Activated CD4-positive, alpha-beta T cell treated with anti-CD3 and anti-CD28 coated beads, Interleukin-2, Interleukin-6, amounts not matched to agents 100 ng/mL and 50 ng/mL, durations not matched to agents 16 hours and 8 hours (primary cell): ENCODE measurements around the gene KCTD5.

Source experiments
- DNase-seq: peaks from one replicate; pipeline ENCODE4 v3.0.0-alpha.2; 2020

The KCTD5 gene

GRCh38 chr16:2734844-2735515, 52.7 kb downstream of the KCTD5 start:
- DNase-seq: no peak

GRCh38 chr16:2736476-2737237, 54.3 kb downstream of the KCTD5 start:
- DNase-seq: no peak

- DNase-seq: no peak
Observed at GRCh38 chr16:2737238-2737605, 54.9 kb downstream of the KCTD5 start.

- no peak for DNase-seq
Observed at GRCh38 chr16:2737895-2738418, 55.6 kb downstream of the KCTD5 start.

GRCh38 chr16:2738615-2739014, 56.3 kb downstream of the KCTD5 start:
- no peak for DNase-seq

GRCh38 chr16:2739625-2740430, 57.5 kb downstream of the KCTD5 start:
- DNase-seq: no peak

GRCh38 chr16:2740476-2740875, 58.2 kb downstream of the KCTD5 start:
- no peak for DNase-seq

DNA sequence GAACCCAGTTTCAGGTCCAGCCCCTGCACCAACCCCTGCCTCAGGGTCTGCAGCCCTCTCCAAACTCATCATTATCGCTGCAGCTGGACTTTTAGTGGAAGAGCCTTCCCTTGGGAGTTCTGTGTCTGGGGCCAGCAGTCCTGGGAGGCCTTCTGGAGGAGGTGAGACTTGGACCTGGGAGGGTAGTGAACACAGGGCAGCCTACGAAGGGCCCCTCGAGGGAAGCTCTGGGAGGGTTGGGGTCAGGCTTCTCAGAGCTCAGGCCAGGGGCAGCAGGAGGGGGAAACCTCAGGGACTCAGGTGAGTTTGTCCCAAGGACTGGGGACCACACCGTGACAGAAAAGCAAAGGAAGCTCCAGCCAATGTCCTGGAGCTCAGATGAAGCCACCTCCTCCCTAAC, 58.8 kb downstream of the KCTD5 start:
- DNase-seq: no peak

DNA sequence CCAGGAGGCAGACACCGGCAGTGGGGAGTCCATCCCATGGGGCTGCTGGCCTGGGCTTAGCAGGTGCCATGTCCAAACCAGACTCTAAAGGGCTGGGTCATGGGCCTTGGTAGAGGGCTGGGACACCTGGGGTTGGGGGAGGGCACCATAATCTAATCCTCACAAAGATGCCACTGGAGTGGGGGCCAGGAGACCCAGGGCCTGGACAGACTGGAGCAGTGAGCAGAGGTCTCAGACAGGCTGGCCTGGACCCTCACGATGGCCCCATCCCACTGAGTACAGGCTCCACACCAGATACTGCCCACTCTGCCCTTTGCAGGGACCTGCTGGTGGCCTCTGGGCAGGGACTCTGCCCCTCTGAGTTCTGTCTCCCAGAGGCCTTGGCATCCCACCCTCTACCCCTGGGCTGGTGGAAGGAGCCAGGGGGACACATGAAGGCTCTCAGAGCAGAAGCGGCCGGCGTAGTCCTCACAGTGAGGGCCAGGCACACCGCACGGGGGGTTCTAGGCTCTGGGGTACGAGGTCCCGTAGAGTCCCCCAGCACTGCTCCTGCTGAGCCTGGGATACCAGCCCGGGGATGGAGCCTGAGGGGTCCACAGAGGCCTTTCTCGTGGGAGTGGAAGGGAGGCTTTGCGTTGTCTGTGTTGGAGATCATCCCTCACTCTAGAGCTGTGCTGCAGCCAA, 60.1 kb downstream of the KCTD5 start:
- DNase-seq: no peak

DNA sequence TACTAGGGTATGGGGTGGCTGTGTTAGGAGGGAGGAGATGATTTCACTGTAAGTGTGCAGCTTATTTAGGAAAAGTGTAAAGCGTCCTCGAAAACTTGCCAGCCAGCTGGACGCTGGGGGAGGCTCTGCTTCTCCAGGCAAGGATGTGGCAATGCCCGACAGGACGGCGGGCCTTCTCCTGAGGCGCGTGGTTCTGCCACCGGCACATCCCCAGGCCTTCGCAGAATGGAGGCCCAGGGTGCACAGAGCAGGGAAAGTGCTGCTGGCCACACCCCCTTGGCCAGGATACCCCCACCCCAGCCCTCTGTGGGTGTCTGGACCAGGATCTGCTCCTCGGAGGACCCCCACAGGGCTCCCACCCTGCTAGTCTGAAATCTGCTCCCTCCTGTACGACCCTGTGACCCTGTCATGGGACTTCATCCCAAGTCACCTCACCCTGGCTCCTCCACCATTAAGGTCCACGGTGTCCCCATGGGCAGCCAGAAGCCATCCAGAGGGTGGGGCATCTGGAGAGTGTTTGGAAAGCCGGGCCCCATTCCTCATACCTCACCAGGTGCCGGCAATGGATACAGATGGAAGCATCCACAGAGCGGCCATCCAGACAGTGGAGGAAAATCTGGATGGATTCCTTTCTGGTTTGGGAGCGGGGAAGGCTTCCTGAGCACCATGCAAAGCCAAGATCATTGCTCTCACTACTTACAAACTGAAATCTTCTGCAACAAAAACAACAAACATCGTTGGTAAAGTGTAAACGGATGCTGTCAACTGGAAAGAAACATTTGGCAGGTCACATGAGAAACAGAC, 60.9 kb downstream of the KCTD5 start:
- DNase-seq: no peak

DNA sequence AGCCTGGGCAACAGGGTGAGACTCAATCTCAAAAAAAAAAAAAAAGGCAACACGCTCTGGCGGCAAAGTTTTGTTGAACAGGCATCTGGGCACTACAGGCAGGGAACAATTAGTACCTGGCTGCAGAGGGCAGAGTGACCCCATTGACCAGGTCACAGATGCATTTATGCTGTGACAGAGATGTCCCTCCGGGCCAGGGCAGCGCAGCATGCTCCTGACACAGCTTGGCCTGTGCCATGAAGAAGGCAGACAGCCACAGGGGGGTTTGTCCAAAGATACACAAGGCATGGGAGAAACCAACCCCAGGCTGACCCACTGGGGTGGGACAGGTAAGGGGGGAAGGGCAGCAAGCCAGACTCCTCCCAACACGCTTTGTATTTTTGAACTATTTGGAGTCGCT, 62.4 kb downstream of the KCTD5 start:
- DNase-seq: no peak

DNA sequence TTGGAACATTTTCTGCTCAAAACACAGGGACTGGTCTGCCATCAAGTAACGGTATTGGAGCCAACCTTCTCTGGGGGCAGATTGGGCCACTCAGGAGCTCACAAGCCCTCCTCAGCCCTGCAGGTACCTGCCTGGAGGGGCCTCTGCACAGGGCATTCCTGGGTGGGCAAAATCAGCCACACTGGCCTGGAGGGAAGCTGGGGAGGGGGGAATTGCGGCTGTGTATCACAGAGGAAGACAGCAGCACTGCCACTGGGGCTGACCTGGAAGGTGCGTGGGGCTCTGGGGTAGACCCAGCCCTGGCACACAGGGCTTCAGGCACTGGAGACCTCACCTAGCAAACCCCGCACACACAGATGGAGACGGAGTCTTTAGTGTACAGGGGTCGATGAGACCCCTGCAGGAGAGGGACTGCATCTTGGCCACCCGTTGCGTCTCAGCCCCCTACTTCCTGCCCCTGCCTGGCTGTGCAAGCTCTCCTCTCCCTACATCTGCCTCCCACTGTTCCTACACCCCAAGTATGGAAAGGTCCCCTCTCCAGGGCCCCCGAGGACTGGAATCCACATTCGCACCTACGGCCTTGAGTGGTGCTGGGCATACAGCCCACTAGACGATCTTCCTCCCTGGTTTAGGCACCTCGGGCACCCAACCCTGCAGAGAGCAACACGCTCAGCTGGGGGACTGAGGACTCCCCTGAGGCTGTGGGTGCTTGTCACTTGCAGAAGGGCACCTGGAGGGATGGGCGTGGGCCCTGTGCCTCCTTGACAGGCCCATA, 63.0 kb downstream of the KCTD5 start:
- DNase-seq: no peak

DNA sequence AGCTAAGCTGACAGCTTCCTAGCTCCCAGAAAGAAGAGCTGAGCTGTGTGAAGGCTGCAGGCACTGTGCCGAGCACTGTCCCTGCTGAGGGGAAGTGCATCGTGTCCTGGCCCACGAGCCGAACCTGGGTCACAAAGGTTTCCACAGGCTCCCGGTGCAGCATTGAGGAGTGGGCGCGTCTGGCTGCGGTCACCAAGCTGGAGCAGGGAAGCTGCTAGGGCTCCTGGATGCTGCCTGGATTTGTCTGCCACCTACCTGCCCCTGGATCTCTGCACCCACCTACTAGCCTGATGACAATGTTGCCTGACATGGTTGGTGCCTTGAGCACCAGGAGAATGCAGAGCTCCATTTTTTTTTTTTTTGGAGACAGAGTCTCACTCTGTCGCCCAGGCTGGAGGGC, 63.6 kb downstream of the KCTD5 start:
- no peak for DNase-seq

DNA sequence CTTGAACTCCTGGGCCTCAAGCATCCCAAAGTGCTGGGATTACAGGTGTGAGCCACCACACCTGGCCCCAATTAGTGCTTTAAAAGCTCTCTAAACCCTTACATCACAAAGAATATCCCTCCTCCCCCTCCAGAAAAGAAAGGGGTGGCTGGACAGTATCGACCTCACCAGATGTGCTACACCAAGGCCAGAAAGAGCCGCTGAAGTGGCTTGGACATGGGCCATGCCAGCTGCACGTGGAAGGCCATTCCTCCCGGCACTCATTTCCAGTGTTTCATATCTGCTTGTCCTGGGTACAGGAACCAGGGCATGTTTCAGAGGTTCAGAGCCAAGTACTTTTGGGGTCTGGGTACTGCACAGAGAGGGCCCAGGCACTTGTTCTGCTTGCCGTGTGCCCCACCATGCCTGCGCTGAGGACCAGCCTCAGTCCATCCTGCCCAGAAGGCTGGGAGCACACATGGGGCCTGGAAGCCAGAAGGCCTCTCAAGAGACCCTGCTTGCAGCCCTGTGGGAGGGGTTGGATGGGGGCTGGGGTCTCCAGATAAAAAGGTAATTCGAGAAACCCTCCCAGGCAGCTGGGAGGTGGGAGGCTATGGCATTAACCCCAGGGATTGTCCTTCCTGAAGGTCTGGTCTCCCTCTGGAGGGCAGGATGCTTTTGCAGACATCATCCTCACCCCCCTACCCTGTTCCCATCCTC, 66.6 kb downstream of the KCTD5 start:
- no peak for DNase-seq

GRCh38 chr16:2749476-2749875, 67.2 kb downstream of the KCTD5 start:
- DNase-seq: no peak

DNA sequence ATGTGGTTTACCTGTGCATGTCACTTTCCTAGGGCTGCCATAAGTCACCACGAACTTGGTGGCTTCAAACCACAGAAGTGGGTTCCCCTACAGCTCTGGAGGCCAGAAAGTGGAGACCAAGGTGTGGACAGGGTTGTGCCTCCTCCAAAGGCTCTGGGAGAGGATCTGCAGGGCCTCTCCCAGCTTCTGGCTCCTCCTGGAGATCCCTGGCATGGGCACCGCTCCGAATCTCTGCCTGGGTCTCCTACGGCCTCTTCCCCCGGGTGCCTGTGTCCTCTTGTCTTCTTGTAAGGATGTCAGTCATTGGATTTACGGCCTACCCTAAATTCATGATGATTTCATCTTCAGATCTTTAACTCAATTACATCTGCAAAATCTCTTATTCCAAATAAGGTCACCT, 67.6 kb downstream of the KCTD5 start:
- DNase-seq: no peak

- DNase-seq: no peak
Observed at GRCh38 chr16:2751577-2752034, 69.3 kb downstream of the KCTD5 start.

DNA sequence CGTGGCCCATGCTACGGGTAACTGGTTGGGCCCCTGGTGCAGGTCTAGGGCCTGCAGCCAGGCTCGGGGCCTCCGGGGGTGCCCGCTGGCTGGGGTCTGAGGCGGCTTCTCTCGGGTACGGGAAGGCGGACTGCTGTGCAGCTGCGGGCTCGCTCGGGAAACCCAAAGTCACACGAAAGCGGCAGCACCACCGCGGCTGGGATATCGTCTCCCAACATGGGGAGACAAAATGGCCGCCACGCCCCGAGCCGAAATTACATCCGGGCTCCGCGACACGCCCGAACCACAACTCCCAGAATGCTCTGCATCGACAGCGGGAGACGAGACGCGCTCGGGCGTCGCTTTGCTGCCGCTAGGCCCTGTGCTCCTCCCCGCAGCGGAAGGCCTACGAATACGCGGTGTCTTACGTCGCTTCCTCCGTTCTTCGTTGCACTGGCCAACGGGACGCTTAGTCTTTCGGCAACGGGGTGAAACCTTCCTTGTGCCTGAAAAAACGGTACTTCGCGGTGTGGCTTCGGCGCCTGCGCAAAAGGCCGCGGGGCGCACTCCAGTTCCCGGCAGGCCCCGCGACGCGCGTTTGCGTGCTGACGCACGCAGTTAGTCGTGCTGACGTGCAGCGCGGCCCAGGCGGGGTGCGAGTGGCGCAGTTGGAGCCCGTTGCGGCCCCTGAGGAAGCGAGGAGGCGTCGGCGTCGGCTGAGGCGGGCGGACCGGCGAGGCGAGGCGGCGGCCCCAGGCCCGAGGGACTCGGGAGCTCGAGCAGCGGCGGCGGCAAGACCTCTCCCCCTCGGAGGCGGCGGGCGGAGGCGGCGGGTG, 69.9 kb downstream of the KCTD5 start, which contains the start of gene SRRM2:
SRRM2 (plus strand) TSS at position 604 of the 815 bp plus-strand sequence. CDS start 3,727 bp downstream, outside the sequence.
- DNase-seq: peak; percentile 97
